PC-9 (cell line): ENCODE results near the gene PXN.

Experiments used
- CTCF ChIP-seq: fragments of 200-600 bp; sonication (generic); conservative IDR thresholded peaks from 2 replicates; pipeline ENCODE4 v1.6.1; 2017; ENCODE audit warnings: mixed run types, antibody characterized with exemption, mild to moderate bottlenecking, moderate library complexity
- EZH2 ChIP-seq: fragments of 200-600 bp; sonication (generic); IDR thresholded peaks from 2 replicates; pipeline ENCODE4 v1.8.0; 2017; ENCODE audit warnings: antibody characterized with exemption, low read depth

GRCh38 chr12:120284381-120284780, 18.9 kb upstream of the PXN start:
- no peak for TF ChIP-seq EZH2
- no peak for TF ChIP-seq CTCF
